Activated T-helper 17 cell treated with anti-CD3 and anti-CD28 coated beads, Interleukin-2, amount 50 U/mL, for 72 hours (primary cell): ENCODE measurements around the gene SYNM. TPM values are rescaled to one million over a fixed set of nuclear protein-coding genes. Genes with fewer than 3 reads are reported as not detected.
"Not testable (repeated sequence)": the region's sequence is repeated elsewhere in the genome, so short reads cannot be mapped to it uniquely, and the experiment has no call there.

Experiments
- ATAC-seq: fragments of 150-1000 bp; cut with Tn5 transposase; replicated peaks from 2 replicates; pipeline ENCODE4 v1.10.0; 2021; ENCODE audit warnings: mild to moderate bottlenecking, moderate library complexity
- H3K27ac Mint-ChIP-seq: one replicate; pipeline ENCODE4 v1.8.0; 2022; ENCODE audit warnings: mixed read lengths
- H3K27me3 Mint-ChIP-seq: one replicate; pipeline ENCODE4 v1.8.0; 2022; ENCODE audit warnings: mixed read lengths
- H3K36me3 Mint-ChIP-seq: one replicate; pipeline ENCODE4 v1.8.0; 2022; ENCODE audit warnings: low read depth, mild to moderate bottlenecking, mixed read lengths
- H3K4me1 Mint-ChIP-seq: one replicate; pipeline ENCODE4 v1.8.0; 2022; ENCODE audit warnings: mixed read lengths
- H3K4me3 Mint-ChIP-seq: one replicate; pipeline ENCODE4 v1.8.0; 2022; ENCODE audit warnings: mild to moderate bottlenecking, mixed read lengths
- H3K9me3 Mint-ChIP-seq: one replicate; pipeline ENCODE4 v1.8.0; 2022; ENCODE audit warnings: mixed read lengths
- total RNA-seq, 2 donors: library from RNA; stranded (reverse); gene quantifications; one replicate each; pipeline ENCODE4 v1.2.3, GENCODE V29; 2022

Gene SYNM
- total RNA-seq, 2 donors from 2014 or later: 0.43 to 0.58 TPM

DNA sequence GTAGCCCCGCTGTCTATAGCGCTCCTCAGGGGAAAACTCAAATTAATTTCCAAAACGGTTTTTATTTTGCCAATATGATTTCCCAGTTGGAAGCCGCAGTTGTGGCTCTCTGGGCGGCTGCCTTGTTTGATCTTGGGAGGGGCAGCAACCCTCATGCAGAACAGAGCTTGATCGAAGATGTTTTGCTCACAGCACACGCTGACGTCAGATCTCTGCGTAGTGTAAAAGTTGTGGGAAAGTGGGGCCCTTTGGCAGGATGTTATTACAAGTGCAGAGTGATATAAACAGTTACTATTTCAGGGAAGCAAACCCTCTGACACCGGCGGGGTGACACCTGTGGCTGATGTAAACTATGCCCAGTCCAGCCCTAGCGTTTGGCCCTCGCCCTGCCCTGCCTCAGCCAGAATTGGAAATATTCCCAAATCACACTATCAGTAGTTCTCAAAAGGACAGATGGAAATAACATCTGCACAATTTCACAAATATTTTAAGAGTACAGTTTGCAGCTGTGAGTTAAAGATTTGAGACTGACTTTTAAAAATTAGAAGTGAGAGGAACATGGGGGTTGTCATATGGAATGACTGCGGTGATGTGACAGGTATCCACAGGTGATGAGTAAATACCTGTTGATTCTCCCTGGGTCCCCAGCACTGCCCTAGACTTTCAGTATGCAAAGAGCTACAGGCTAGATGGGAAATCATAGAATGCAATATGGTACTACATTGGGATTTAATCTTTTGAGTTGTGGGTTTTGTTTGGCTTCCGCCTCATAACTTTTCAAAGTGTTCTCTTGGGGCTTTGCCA is 1.7 kb downstream of the SYNM start:
- Mint-ChIP-seq H3K27ac (no peak overlapping the region), H3K4me1 (peaks cover 4% of the 10 kb centered on the region), H3K9me3 (no peaks in the 10 kb centered on the region), H3K36me3 (no peaks in the 10 kb centered on the region), H3K27me3 (peaks cover 25% of the 10 kb centered on the region), H3K4me3 (peak overlapping the region; percentile 57)
- no peak for ATAC-seq

DNA sequence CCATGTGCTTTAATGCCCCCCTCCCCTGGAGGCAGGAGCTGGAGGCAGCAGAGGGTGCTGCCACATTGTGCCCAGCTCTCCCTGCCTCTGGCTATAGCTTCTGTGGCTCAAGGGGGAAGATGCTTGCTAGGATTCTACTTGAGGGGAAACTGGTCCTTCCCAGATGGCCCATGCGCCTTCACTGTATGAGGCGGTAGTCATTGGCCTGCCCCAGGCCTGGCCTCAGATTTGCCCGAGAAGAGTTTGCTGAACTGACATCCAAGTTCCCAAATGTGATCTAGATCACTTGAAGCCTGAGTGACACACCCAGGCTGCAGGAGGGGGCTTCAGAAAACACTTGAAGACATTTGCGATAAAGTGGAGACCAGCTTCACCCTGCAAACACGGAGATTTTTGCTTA is 4.1 kb downstream of the SYNM start:
- H3K27me3 Mint-ChIP-seq: peaks cover 10% of the 10 kb centered on the region
- peaks cover 4% of the 10 kb centered on the region for H3K4me1 Mint-ChIP-seq
- no peaks in the 10 kb centered on the region for H3K36me3 Mint-ChIP-seq
- ATAC-seq: no peak
- no peak overlapping the region for H3K27ac Mint-ChIP-seq
- H3K4me3 Mint-ChIP-seq: no peak overlapping the region
- no peaks in the 10 kb centered on the region for H3K9me3 Mint-ChIP-seq

GRCh38 chr15:99109555-99110021 is 4.7 kb downstream of the SYNM start:
- Mint-ChIP-seq H3K9me3 (no peaks in the 10 kb centered on the region), H3K27ac (no peak overlapping the region), H3K4me1 (peaks cover 4% of the 10 kb centered on the region), H3K27me3 (peaks cover 10% of the 10 kb centered on the region), H3K4me3 (no peak overlapping the region), H3K36me3 (no peaks in the 10 kb centered on the region)
- no peak for ATAC-seq

GRCh38 chr15:99110093-99110492 is 5.2 kb downstream of the SYNM start:
- ATAC-seq: no peak
- H3K27me3 Mint-ChIP-seq: peaks cover 10% of the 10 kb centered on the region
- H3K4me1 Mint-ChIP-seq: peaks cover 4% of the 10 kb centered on the region
- no peaks in the 10 kb centered on the region for H3K9me3 Mint-ChIP-seq
- H3K27ac Mint-ChIP-seq: no peak overlapping the region
- no peak overlapping the region for H3K4me3 Mint-ChIP-seq
- no peaks in the 10 kb centered on the region for H3K36me3 Mint-ChIP-seq

DNA sequence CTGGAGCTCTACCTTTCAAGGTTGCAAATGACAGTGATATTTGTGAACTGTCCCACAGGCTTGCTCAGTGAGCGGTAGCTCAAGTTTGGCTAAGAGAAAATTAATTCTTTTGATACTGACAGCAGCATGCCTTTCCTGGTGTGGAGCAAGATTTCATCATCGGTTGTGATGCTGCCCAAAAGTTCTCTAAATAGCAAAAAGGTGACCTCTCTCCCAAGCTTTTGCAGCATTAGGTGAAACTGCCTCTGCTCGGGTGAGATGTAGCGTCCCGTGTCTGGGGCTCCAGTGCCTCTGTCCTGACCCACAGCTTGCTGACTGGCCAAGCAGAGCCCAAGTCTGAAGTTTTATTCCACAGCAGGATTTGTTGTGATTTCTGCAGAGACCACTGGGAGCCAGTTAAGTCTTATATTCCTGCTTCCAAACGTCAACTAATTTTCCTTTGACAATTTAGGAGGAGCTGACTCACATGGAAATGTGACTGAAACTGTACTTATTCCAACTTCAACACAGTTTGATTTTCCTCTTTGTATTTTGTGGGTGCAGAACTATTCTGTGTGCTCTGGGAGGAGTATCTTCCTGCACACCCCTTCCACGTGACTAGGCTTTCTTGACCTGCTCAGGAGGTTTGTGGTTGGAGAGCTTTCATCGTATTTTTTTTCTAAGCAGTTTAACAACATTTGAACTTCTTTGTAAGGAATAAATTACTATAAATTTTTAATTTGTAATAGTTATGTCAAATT is 5.9 kb downstream of the SYNM start:
- peaks cover 4% of the 10 kb centered on the region for H3K4me1 Mint-ChIP-seq
- peaks cover 10% of the 10 kb centered on the region for H3K27me3 Mint-ChIP-seq
- no peak for ATAC-seq
- H3K36me3 Mint-ChIP-seq: no peaks in the 10 kb centered on the region
- H3K9me3 Mint-ChIP-seq: no peaks in the 10 kb centered on the region
- H3K27ac Mint-ChIP-seq: no peak overlapping the region
- no peak overlapping the region for H3K4me3 Mint-ChIP-seq

- H3K27me3 Mint-ChIP-seq, H3K36me3 Mint-ChIP-seq, H3K9me3 Mint-ChIP-seq, H3K27ac Mint-ChIP-seq, ATAC-seq, H3K4me1 Mint-ChIP-seq, H3K4me3 Mint-ChIP-seq: not testable (repeated sequence)
Observed at GRCh38 chr15:99111641-99112040, 6.8 kb downstream of the SYNM start.

DNA sequence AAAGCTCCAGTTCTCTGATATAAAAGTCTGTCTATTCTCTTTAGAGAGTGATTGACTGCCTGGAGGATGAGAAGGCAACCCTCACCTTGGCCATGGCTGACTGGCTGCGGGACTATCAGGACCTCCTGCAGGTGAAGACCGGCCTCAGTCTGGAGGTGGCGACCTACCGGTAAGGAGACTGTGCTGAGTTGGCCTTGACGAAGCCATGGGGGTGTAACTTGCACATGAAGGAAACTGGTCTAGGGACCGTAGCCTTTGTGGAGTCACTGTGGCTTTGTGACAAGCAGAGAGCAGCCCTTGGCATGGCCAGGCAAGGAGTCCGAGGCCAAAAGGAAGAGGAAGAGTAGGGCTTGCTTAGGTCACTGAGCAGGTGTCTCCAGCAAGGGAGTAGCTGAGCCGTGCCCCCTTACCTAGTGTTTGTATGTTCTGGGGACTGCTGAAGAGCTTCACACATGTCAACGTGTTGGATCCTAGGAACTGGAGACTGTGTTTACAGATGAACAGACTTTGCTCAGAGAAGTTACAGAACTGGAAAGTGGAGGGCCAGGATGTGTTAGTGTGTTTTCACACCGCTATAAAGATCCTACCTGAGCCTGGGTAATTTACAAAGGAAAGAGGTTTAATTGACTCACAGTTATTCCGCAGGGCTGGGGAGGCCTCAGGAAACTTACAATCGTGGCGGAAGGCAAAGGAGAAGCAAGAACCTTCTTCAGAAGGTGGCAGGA is 8.8 kb downstream of the SYNM start:
- Mint-ChIP-seq H3K27me3 (peaks cover 2% of the 10 kb centered on the region), H3K4me3 (no peak overlapping the region), H3K9me3 (no peaks in the 10 kb centered on the region), H3K4me1 (no peaks in the 10 kb centered on the region), H3K27ac (no peak overlapping the region), H3K36me3 (no peaks in the 10 kb centered on the region)
- no peak for ATAC-seq

DNA sequence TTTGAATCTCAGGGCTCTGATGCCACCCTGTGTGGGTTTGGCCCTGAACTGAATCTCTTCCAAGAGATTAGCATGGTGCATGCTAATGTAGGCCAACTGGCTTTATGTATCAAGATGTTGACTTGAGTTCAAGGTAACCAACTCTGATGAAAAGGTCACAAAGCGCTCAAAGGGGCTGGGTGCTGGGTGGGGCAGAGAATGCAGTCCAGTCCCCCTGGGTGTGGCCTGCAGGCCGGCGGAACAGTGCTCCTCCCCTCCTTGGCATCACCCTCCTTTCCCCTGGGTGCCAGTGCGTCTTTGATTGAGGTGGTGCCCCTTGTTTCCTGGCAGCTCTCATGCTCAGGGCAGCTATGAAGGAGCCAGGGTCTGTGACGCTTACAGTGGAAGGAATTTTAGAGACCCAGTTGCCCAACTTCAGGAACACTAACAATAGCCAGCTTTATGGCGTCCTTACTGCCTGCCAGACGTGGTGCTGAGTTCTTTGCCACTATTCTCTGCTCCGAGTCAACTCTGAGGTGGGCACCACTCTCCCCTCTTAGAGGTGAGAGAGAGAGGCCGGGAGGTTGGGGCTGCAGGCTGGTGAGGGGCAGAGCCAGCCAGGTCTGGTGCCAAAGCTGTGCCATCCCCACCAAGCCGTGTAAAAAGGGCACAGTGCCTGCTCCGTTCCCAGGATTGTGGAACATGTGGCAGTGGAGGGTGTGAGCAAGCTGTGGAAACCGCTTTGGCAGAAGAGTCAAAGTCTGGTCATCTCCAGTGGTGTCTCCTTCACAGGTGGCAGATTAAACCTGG is 9.8 kb downstream of the SYNM start:
- no peak overlapping the region for H3K27ac Mint-ChIP-seq
- no peaks in the 10 kb centered on the region for H3K36me3 Mint-ChIP-seq
- ATAC-seq: no peak
- H3K4me3 Mint-ChIP-seq: no peak overlapping the region
- no peaks in the 10 kb centered on the region for H3K4me1 Mint-ChIP-seq
- H3K9me3 Mint-ChIP-seq: no peaks in the 10 kb centered on the region
- peaks cover 2% of the 10 kb centered on the region for H3K27me3 Mint-ChIP-seq

DNA sequence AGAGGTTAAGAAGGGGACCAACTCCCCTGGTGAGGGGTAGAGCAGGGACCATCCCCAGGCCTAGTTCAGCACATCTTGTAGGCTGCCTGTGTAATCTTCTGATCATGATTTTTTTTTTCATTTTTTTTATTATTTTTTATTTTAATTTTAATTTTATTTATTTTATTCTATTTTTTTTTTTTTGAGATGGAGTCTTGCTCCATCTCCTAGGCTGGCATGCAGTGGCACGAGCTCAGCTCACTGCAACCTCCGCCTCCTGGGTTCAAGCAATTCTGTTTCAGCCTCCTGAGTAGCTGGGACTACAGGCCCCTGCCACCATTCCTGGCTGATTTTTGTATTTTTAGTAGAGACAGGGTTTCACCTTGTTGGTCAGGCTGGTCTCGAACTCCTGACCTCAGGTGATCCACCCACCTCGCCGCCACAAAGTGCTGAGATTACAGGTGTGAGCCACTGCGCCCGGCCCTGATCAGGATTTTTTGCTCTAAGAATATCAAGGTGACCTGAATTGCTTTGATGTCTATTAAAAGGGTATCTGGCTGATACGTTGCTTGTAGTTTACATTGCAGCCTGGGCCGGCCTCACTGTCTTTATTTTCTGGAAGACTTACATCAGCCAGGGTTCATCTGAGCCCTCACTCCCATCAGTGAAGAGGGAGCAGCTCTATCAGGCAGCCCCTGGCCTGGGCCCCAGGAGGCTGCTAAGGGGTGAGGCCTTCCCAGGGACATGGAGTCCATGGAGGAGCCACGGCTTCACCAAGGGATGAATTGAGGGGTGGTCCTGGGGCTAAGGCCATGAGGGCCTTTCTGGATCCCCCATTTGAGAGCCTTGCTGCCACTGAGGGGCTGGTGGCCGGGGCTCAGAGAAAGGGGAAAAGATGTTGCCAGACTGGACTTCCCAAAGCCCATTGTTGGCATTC is 10.7 kb downstream of the SYNM start:
- no peak for ATAC-seq
- H3K36me3 Mint-ChIP-seq: no peaks in the 10 kb centered on the region
- no peak overlapping the region for H3K27ac Mint-ChIP-seq
- H3K4me3 Mint-ChIP-seq: no peak overlapping the region
- H3K4me1 Mint-ChIP-seq: no peaks in the 10 kb centered on the region
- peaks cover 2% of the 10 kb centered on the region for H3K27me3 Mint-ChIP-seq
- H3K9me3 Mint-ChIP-seq: no peaks in the 10 kb centered on the region

- Mint-ChIP-seq H3K4me3 (no peak overlapping the region), H3K4me1 (no peaks in the 10 kb centered on the region), H3K36me3 (no peaks in the 10 kb centered on the region), H3K27me3 (peaks cover 2% of the 10 kb centered on the region), H3K27ac (no peak overlapping the region), H3K9me3 (no peaks in the 10 kb centered on the region)
- no peak for ATAC-seq
Observed at GRCh38 chr15:99117111-99117510, 12.2 kb downstream of the SYNM start.

GRCh38 chr15:99117563-99118257 is 12.8 kb downstream of the SYNM start:
- no peak overlapping the region for H3K4me3 Mint-ChIP-seq
- H3K27me3 Mint-ChIP-seq: peaks cover 2% of the 10 kb centered on the region
- H3K27ac Mint-ChIP-seq: no peak overlapping the region
- H3K4me1 Mint-ChIP-seq: no peaks in the 10 kb centered on the region
- no peak for ATAC-seq
- no peaks in the 10 kb centered on the region for H3K9me3 Mint-ChIP-seq
- no peaks in the 10 kb centered on the region for H3K36me3 Mint-ChIP-seq

DNA sequence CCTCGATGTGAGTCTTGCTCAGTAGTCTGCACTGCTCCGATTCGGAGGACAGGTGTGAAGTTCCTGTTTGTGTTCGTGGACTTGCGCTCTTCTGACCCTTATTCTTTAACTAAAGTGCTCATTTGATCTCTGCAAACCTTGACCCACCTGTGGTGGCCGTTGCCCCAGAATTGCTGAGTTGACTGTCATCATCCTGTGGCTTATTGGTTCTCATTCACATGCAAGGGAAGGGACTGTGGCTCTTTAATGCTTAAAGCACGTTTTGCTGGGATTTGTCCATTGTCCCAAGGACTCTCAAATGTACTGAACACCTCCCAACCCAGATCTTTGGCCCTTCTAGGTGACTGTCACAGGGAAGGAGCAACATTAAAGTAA is 13.4 kb downstream of the SYNM start:
- no peaks in the 10 kb centered on the region for H3K4me1 Mint-ChIP-seq
- H3K36me3 Mint-ChIP-seq: no peaks in the 10 kb centered on the region
- H3K4me3 Mint-ChIP-seq: no peak overlapping the region
- peaks cover 2% of the 10 kb centered on the region for H3K27me3 Mint-ChIP-seq
- H3K27ac Mint-ChIP-seq: no peak overlapping the region
- ATAC-seq: no peak
- H3K9me3 Mint-ChIP-seq: no peaks in the 10 kb centered on the region
